ENCODE measurements around the gene MXRA8.

The MXRA8 gene

DNA sequence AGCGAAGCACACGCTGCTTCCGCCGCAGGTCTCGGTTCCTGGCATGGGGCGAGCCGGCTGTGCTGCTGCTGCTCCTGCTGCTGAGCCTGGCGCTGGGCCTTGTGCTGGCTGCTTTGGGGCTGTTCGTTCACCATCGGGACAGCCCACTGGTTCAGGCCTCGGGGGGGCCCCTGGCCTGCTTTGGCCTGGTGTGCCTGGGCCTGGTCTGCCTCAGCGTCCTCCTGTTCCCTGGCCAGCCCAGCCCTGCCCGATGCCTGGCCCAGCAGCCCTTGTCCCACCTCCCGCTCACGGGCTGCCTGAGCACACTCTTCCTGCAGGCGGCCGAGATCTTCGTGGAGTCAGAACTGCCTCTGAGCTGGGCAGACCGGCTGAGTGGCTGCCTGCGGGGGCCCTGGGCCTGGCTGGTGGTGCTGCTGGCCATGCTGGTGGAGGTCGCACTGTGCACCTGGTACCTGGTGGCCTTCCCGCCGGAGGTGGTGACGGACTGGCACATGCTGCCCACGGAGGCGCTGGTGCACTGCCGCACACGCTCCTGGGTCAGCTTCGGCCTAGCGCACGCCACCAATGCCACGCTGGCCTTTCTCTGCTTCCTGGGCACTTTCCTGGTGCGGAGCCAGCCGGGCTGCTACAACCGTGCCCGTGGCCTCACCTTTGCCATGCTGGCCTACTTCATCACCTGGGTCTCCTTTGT is 24.7 kb downstream of the MXRA8 start:
- DNase-seq = no peak

DNA sequence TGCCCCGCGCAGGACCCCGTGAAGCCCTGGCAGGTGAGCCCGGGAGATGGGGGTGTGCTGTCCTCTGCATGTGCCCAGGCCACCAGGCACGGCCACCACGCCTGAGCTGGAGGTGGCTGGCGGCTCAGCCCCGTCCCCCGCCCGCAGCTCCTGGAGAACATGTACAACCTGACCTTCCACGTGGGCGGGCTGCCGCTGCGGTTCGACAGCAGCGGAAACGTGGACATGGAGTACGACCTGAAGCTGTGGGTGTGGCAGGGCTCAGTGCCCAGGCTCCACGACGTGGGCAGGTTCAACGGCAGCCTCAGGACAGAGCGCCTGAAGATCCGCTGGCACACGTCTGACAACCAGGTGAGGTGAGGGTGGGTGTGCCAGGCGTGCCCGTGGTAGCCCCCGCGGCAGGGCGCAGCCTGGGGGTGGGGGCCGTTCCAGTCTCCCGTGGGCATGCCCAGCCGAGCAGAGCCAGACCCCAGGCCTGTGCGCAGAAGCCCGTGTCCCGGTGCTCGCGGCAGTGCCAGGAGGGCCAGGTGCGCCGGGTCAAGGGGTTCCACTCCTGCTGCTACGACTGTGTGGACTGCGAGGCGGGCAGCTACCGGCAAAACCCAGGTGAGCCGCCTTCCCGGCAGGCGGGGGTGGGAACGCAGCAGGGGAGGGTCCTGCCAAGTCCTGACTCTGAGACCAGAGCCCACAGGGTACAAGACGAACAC is 25.4 kb downstream of the MXRA8 start:
- DNase-seq = no peak

DNA sequence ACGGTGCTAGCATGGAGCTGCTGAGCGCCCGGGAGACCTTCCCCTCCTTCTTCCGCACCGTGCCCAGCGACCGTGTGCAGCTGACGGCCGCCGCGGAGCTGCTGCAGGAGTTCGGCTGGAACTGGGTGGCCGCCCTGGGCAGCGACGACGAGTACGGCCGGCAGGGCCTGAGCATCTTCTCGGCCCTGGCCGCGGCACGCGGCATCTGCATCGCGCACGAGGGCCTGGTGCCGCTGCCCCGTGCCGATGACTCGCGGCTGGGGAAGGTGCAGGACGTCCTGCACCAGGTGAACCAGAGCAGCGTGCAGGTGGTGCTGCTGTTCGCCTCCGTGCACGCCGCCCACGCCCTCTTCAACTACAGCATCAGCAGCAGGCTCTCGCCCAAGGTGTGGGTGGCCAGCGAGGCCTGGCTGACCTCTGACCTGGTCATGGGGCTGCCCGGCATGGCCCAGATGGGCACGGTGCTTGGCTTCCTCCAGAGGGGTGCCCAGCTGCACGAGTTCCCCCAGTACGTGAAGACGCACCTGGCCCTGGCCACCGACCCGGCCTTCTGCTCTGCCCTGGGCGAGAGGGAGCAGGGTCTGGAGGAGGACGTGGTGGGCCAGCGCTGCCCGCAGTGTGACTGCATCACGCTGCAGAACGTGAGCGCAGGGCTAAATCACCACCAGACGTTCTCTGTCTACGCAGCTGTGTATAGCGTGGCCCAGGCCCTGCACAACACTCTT is 26.2 kb downstream of the MXRA8 start:
- no peak for DNase-seq

DNA sequence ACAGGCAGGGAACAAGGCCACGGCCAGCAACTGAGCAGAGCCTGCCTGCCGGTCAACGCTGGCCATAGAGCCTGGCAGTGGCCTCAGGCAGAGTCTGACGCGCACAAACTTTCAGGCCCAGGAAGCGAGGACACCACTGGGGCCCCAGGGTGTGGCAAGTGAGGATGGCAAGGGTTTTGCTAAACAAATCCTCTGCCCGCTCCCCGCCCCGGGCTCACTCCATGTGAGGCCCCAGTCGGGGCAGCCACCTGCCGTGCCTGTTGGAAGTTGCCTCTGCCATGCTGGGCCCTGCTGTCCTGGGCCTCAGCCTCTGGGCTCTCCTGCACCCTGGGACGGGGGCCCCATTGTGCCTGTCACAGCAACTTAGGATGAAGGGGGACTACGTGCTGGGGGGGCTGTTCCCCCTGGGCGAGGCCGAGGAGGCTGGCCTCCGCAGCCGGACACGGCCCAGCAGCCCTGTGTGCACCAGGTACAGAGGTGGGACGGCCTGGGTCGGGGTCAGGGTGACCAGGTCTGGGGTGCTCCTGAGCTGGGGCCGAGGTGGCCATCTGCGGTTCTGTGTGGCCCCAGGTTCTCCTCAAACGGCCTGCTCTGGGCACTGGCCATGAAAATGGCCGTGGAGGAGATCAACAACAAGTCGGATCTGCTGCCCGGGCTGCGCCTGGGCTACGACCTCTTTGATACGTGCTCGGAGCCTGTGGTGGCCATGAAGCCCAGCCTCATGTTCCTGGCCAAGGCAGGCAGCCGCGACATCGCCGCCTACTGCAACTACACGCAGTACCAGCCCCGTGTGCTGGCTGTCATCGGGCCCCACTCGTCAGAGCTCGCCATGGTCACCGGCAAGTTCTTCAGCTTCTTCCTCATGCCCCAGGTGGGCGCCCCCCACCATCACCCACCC is 27.0 kb downstream of the MXRA8 start, which contains the start of gene TAS1R3:
TSS of gene TAS1R3 (plus strand) at position 213 of the 898 bp plus-strand sequence. CDS start at position 279, 66 bp downstream.
- peak; percentile 48 for DNase-seq

DNA sequence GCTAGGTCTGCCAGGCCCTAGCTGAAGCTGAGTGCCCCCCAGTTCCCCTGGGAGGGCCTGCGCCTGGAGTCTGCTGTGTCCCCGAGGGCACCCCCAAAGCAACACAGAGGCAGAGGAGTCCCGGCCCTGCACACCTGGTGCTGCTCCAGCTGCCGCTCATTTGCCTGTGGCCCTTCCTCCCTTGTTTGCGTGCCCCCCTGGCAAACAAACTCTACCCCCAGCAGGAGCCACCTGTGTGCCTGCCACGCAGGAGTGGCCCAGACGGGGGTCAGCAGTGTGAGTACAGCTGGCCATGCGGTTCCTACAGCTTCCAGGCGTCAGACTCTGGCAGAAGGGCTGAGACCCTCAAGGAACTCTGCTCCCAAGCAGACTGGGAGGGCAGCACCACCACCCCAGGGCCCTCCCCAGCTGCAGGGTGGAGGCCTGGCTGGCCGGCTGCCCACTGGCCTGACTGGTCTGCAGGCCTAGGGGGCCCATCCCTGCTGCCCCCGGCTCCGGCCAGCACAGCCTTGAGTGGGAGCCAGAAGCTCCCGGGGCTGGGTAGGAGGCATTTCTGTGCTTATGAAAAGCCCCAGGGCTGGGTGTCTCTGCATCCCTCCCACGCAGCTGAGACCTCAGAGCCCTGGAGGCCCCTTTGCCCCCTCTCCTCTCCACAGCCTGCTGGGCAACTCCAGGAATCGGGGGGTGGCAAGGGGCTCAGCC is 27.8 kb downstream of the MXRA8 start:
- DNase-seq = no peak

DNA sequence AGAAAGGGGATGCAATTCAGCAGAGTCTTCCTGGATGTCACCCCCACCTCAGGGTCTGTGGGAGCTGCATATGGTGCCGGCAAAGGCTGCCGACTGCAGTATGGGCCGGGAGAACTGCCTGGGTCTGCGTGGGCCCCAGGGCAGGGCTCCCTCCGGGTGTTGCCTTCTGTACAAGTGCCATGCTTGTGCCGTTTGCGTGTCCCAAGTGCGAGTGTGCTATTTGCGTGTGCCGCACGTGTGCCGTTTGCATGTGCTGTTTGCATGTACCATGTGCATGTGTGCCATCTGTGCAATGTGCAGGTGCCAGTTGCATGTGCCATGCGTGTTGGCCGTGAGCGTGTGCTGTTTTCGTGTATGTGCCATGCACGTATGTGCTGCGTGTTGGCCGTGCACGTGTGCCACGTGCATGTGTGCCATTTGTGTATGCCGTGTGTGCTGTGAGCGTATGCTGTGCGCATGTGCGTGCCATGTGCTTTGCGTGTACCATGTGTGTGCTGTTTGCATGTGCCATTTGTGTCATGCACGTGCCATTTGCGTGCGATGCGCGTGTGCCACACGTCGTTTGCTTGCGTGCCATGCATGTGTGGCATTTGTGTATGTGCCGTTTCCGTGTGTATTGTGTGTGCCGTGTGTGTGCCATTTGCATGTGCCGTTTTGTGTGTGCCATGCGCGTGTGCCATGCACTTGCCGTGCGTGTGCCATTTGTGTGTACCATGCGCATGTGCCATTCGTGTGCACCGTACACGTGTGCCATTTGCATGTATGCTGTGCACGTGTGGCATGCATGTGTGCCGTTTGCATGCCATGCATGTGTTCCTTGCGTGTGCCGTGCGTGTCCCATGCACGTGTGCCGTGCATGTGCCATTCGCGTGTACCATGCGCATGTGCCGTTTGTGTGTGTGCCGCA is 28.8 kb downstream of the MXRA8 start:
- DNase-seq = no peak

DNA sequence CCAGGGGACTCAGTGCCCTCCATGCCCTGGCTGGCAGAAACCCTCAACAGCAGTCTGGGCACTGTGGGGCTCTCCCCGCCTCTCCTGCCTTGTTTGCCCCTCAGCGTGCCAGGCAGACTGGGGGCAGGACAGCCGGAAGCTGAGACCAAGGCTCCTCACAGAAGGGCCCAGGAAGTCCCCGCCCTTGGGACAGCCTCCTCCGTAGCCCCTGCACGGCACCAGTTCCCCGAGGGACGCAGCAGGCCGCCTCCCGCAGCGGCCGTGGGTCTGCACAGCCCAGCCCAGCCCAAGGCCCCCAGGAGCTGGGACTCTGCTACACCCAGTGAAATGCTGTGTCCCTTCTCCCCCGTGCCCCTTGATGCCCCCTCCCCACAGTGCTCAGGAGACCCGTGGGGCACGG is 30.1 kb downstream of the MXRA8 start:
- no peak for DNase-seq

DNA sequence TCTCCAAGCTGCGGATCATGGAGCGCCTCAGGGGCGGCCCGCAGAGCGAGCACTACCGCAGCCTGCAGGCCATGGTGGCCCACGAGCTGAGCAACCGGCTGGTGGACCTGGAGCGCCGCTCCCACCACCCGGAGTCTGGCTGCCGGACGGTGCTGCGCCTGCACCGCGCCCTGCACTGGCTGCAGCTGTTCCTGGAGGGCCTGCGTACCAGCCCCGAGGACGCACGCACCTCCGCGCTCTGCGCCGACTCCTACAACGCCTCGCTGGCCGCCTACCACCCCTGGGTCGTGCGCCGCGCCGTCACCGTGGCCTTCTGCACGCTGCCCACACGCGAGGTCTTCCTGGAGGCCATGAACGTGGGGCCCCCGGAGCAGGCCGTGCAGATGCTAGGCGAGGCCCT is 31.1 kb downstream of the MXRA8 start:
- no peak for DNase-seq

DNA sequence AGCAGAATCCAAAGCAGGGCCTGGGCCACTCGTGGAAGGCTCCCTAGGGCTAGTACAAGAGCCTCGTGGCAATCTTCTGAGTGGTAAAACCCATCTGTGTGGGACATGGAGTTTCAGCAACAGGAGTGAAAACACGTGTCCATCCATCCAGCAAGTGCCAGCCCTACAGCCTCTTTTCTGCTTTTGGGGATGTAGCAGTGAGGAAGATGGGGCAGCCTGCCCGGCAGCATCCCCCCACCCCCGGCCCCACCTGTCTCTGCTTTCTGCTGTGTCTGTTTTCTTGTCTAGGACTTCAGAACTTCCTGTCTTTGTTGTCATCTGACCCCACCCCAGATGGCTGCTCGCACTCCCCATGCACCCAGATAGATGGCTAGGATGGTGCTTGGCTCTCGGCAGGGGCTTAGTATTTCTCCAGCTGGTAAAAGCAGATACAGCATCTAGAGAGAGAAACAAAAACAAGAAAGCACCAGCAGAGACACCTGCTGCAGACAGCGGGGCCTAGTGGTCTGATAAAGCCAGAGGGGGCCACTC is 32.2 kb downstream of the MXRA8 start:
- DNase-seq = no peak

DNA sequence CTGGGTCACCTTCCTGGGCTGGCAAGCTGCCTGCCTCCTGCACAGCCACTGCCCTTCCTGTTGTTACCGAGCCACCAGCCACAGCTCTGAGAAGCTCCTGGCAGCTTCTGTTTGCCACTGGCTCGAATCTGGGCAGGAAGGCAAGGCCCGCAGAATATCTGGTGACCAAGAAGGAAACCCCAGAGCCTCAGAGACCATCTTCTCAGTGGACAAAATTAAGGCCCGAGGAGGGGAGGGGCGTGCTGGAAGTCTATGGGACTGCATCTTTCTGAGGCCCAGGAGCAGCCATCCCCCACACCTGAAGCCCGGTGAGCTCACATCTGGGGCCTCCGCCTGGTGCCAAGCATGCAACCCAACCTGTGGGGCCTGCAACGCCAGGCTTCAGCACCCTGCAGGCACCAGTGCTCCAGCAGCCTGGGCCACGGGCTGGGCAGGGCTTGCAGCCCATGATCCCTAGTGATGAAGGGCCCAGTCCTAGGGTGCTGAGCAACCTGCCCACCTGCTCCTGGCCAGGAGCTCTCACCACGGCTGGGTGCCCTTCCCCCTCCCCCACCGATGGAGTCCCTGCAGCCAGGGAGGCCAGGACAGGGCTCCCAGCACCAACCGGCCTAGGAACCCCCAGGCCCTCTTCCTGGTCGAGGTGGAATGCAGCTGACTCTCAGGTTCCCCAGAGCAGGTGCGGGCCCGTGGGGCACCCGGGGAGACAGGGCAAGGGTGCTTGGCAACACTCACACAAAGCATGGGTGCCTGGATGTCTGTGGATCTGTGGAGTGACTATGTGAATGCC is 32.9 kb downstream of the MXRA8 start:
- no peak for DNase-seq

DNA sequence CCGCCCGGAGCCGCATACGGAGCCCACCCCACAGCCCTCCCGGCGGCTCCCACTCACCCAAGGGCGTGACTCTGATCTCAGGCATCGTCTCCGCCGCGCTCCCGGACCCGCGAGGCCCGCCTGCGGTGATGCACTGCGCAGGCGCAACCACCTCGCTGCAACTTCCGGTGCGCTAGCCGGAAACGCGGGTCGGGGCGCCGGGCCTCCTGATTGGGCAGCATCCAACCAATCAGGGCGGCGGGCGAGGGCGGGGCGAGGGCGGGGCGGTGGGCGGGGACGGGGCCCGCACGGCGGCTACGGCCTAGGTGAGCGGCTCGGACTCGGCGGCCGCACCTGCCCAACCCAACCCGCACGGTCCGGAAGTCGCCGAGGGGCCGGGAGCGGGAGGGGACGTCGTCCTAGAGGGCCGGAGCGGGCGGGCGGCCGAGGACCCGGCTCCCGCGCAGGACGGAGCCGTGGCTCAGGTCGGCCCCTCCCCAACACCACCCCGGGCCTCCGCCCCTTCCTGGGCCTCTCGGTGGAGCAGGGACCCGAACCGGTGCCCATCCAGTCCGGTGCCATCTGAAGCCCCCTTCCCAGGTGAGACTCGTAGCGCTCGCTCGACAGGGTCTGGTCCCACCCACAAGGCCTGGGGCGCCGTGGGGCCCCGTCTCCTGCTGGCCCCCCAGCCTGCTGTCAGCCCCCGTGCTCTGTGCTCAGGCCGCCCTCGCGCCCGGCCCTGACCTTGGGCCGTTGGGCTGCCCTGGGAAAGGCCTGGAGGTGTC is 33.6 kb downstream of the MXRA8 start, which contains the start of the genes CPTP and INTS11:
TSS of gene CPTP (plus strand) at position 279 of the 764 bp plus-strand sequence. CDS start 2,109 bp downstream, outside the sequence.
TSS of gene INTS11 (minus strand) at position 137 of the 764 bp plus-strand sequence. CDS start at position 85, 52 bp downstream.
- peak; percentile 87 for DNase-seq

DNA sequence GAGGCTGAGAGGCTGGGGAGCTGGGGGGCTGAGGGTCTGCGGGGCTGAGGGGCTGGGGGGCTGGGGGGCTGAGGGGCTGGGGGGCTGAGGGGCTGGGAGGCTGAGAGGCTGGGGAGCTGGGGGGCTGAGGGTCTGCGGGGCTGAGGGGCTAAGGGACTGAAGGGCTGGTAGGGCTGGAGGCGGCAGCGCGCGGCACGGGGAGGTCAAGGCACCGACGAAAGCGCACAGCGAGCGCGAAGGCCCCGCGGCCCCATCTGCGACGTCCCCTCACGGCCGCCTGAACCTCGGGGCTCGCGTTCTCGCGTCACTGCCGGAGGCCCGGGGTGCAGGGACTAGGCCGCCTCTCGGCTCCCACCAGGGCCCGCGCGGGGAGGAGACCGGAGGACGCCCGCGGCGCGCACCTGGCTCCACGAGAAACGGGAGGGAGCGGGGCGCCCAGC is 34.3 kb downstream of the MXRA8 start:
- DNase-seq = no peak

DNA sequence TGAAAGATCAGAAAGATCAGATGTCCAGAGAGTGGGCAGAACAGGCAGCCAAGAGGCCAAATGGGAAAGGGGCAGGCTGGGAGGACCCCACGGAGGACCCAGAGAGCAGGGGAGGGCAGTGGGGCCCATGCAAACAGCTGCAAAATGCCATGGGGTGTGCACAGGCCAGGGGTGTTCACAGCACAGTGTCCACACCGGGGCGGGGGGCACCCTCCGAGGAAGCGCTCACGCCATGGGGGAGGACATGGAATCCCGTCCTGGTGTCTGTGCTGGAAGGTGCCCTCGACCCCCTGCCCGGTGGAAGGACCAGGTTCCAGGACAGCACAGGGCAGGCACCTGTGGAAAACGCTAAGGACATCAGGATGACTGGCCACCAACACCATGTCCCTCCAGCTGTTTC is 35.4 kb downstream of the MXRA8 start:
- DNase-seq = no peak

DNA sequence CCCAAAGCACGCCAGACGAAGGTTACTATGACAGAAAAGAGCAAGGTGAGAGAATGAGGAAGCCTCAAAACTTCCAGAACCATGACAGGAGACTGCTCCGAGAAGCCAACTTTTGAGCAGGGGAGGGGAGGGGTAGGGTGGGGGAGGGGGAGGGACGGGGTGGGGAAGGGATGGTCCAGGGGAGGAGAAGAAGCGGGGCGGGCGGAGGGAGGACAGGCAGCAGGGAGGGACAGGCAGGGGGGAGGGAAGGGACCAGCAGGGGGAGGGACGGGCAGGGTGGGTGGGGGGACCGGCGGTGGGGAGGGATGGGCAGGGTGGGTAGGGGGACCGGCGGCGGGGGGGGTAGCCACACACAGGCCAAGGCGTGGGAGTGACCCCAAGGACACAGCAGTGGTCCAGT is 35.9 kb downstream of the MXRA8 start:
- no peak for DNase-seq

DNA sequence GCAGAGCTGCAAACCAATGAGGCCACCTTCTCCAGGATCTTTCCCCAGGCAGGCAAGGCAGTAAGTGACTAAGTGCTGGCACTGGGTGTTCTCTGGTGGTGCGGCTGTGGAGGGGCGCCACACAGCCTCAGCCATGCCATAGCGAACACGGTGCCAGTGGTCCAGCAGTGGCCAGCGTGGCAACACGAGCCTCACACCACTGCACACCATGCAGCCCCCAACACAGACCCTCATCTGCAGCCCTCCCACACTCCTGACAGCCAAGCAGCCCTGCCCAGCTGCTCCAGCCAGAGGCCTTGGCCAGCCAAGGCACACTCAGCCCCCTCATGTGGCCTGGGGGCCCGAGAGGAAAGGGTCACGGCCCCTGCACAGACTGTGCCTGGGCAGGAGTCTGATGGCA is 36.9 kb downstream of the MXRA8 start:
- no peak for DNase-seq

DNA sequence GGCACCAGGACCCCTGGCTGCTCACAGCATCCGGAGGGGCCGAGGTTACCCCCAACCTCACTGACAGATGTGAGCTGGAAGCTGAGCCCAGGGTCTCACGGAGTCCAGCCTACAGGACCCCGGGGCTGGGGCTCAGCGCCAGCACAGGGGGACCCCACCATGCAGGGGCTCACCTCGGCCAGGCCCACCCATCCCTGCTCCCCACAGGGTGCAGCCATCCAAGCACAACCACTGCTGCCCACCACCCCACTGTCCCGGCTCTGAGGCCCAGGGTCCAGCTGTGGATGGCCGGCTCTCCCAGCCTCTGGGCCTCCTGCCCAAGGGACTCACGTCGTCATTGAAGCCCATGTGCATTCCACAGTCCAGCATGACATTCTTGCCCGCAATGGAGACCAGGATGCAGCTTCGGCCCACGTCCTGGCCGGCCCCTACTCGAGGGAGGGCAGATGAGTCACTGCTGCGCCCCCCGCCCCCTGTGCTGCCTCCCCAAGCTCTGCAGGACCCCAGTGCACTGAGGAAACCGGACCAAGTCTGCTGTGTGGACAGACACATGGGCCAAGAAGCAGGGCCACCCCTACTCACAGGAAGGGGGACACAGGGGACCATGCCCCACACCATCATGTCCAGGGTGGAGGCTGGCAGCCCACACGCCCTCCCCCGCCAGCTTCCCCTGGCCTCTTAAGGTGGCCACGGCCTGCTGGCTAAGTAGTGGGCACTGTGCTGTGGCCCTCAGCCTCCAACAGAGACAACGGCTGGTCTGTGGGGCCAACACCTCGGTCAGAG is 37.5 kb downstream of the MXRA8 start:
- DNase-seq = no peak

DNA sequence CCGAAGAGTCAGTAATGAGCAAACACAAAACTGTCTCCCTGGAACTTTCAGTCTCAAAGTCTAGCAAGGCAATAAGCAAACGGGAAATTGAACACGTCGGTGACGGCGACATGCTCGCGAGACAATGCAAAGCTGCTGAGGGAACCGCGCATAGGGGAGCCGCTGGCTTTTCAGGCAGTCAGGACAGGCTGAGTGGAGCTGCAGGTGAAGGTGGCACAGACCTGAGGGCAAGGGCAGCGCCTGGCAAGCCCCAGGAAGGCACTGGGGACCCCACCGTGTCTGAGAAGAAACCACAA is 38.8 kb downstream of the MXRA8 start:
- no peak for DNase-seq
